ENCODE measurements around the gene POLR1C. TPM values are rescaled to one million over a fixed set of nuclear protein-coding genes. Genes with fewer than 3 reads are reported as not detected.

POLR1C gene
- total and polyA plus RNA-seq, 10 of the 15 experiments (the other 5 are each of a cell fraction or from before 2014, with no cell fraction given), result 40.0 to 180 (median 66.2) TPM

GRCh38 chr6:43508481-43509141 is 8.3 kb upstream of the POLR1C start:
- Histone ChIP-seq H3K4me1 (ENCODE audit: control insufficient read depth, insufficient read depth, low read length) (peaks cover 4% of the 10 kb centered on the region; the same call in 1 of the 2 replicates), H3K27me3 (replicated peaks in 1 of 2; ENCODE audit: control insufficient read depth in 2 of 2, insufficient read depth in 2 of 2, low read length in 1 of 2) (peaks cover 0 to 2% of the 10 kb centered on the region in 2 experiments; a peak in 1 of 4 replicates), H3K27ac (ENCODE audit: control insufficient read depth, insufficient read depth) (no peak overlapping the region), H4K20me1 (ENCODE audit: control insufficient read depth, insufficient read depth) (no peaks in the 10 kb centered on the region), H3K79me2 (ENCODE audit: control insufficient read depth, insufficient read depth, low read length) (no peaks in the 10 kb centered on the region), H3K4me2 (ENCODE audit: control insufficient read depth, insufficient read depth) (no peak overlapping the region), H3K36me3 (ENCODE audit: control insufficient read depth in 2 of 2, insufficient read depth in 2 of 2, low read length in 1 of 2) (peaks cover 13 to 20% of the 10 kb centered on the region in 2 experiments; a peak in 3 of 4 replicates), H2AFZ (ENCODE audit: control insufficient read depth, low read depth, low read length) (no peak overlapping the region), H3K9ac (ENCODE audit: control insufficient read depth, insufficient read depth, low read length) (no peak overlapping the region), H3K4me3 (no peak overlapping the region), H3K9me3 (replicated peaks; ENCODE audit: control insufficient read depth, insufficient read depth, low read length) (no peaks in the 10 kb centered on the region)
- intact Hi-C loops (cut with micrococcal nuclease; ENCODE audit: unreplicated experiment) (loop anchor here (5.0 kb wide), 1 partner anchor 126 kb away; no protein-coding TSS in a partner anchor), in situ Hi-C loops (cut with MboI) (loop anchor here (5.0 kb wide), 1 partner anchor 251 kb away; no protein-coding TSS in a partner anchor)
- WGBS (ENCODE audit: insufficient coverage, insufficient replicate concordance, low lambda C conversion rate, missing lambda C conversion rate), result 56% methylated on average over 8 of the region's 8 CpGs
- no peak for TF ChIP-seq LARP7 (IDR thresholded peaks at IDR 0.05)
- TF ChIP-seq SUZ12 (IDR thresholded peaks at IDR 0.05; ENCODE audit: unreplicated experiment), result no peak
- TF ChIP-seq ATF3 (IDR thresholded peaks at IDR 0.05; ENCODE audit: borderline replicate concordance, extremely low read depth, low read depth, low read length), result no peak
- peak in 1 of 3 experiments; percentile 11; a peak in 1 of 6 replicates for TF ChIP-seq CTCF (IDR thresholded peaks at IDR 0.05 in 2 of 3, conservative IDR thresholded peaks at IDR 0.05 in 1 of 3; ENCODE audit: control insufficient read depth in 2 of 3, extremely low read depth in 1 of 3, insufficient read depth in 1 of 3, low read depth in 3 of 3, low read length in 3 of 3)
- ChIA-PET SMC1A (ENCODE audit: uncharacterized antibody, unreplicated experiment) (interaction anchor here (0.8 to 1.8 kb wide), 5 partner anchors 118 to 247 kb away, joined by 3 to 6 read pairs (median 4); no protein-coding TSS in a partner anchor), RAD21 (ENCODE audit: unreplicated experiment) (interaction anchor here (1.4 to 3.3 kb wide), 2 partner anchors 245 to 278 kb away, joined by 4 to 44 read pairs; no protein-coding TSS in a partner anchor), POLR2A (interaction anchor here (0.6 to 2.0 kb wide), 2 partner anchors 8 to 247 kb away, joined by 3 to 9 read pairs; partner anchors contain the start of genes POLR1C and YIPF3), CTCF (interaction anchor here (0.5 to 6.8 kb wide), 15 partner anchors 8 to 245 kb away, joined by 3 to 70 read pairs (median 12); partner anchors contain the start of genes CRIP3, DLK2, POLR1C and YIPF3)
- DNase-seq (ENCODE audit: low read depth, low spot score) (no peak), FAIRE-seq (no peak), ATAC-seq (no peak)
- no TSS peak for BruUV-seq (replicated peaks)

All from GM12878 (cell line).